ENCODE data around the gene SMPD3.

SMPD3 gene

GRCh38 chr16:68434624-68435210 is 13.6 kb downstream of the SMPD3 start:
- DNase-seq (ENCODE audit: low spot score), result no peak

- no peak for DNase-seq (ENCODE audit: low spot score)
Measured at GRCh38 chr16:68433316-68433715, 15.0 kb downstream of the SMPD3 start.

DNA sequence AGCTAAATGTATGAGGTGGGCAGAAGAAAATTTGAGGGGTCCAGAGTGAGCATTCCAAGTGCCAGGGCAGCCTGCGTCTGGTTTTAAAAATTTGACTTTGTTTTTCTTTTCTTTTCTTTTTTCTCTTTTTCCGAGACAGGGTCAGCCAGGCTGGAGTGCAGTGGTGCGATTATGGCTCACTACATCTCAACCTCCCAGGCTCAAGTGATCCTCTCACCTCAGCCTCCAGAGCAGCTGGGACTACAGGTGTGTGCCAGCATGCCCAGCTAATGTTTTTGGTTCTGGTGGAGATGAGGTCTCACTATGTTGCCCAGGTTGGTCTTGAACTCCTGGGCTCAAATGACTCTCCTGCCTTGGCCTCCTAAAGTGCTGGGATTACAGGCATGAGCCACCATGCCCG is 15.6 kb downstream of the SMPD3 start:
- no peak for DNase-seq (ENCODE audit: low spot score)

- no peak for DNase-seq (ENCODE audit: low spot score)
Measured at GRCh38 chr16:68429076-68429854, 19.0 kb downstream of the SMPD3 start.

DNA sequence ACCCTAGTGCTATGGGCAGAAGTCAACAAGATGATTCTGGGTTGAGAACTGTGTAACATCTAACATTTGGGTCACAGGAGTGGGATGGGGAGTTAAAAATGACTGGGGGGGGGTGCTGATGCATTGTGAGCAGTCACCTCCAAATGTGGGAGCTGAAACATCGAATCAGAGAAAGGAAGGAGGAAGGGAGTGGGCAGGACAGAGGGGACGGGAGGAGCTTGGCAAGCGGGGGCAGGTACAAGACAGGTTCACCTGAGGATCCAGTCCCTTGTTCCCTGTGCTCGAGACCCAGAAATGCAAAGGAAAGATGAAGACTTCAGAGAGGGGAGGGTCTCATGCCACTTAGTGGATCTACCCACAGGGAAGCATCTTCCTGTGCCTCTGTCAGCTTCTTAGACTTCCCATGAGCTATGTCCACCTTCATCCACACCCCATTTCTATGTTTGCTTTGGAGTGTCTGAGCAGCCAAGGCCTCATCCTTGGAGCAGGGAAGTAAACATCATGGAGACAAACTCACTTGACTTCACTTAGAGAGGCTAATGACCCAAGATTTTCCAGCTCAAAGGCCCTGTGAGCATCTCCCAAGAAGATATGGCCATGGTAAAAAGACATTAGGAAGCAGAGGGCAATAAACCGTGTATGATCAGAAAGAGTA is 20.5 kb downstream of the SMPD3 start:
- DNase-seq (ENCODE audit: low spot score), result no peak

GRCh38 chr16:68426347-68426652 is 22.0 kb downstream of the SMPD3 start:
- DNase-seq (ENCODE audit: low spot score), result peak; percentile 9

GRCh38 chr16:68425498-68426346 is 22.6 kb downstream of the SMPD3 start:
- no peak for DNase-seq (ENCODE audit: low spot score)

DNA sequence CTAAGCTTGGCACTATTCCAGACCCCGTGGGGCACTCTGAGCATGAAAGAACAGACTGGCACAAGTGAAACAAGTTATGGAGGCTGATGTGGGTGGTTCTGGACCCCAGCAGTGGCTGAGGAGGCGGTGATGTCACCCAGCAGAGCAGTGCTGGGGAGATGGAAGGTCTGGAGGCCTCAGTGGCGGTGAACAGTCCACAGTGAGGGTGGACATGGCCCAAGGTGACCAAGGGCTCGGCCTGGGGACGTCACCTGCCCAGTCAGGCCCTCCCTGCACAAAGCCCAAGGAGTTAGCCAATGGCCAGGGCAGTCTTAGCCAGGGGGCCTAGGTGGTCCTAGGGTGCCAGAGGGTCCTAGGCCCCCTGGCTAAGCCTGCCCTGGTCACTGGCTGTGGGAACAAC is 24.5 kb downstream of the SMPD3 start:
- DNase-seq (ENCODE audit: low spot score), result no peak

DNA sequence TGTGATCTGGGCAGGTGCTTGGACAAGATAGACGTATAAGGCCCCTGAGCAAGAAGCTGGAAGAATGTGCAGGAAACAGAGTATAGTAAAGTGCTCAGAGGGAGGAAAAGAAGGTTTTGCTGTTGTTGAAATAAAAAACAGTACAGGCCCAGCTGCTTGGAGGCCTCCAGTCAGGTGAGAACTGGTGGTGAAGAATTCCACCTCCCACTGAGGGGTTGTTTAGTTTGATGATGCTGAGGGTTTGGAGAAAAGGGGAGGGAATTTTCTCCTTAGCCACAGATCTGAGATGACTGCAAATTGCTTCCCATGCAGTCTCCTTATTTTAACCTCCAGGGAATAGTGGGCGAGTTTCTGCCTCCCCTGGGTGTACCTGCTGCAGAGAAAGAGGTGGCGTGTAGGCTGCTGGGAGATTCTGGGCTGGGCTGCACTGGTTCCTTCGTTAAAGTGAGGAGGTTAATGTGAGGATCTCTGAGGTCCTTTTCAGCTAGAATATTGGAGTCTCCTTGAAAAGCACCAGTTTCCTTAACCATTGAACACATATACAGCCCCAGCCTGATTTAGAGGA is 25.8 kb downstream of the SMPD3 start:
- no peak for DNase-seq (ENCODE audit: low spot score)

- no peak for DNase-seq (ENCODE audit: low spot score)
Measured at GRCh38 chr16:68421076-68421475, 27.2 kb downstream of the SMPD3 start.

- DNase-seq (ENCODE audit: low spot score), result no peak
Measured at GRCh38 chr16:68420366-68420942, 27.9 kb downstream of the SMPD3 start.

DNA sequence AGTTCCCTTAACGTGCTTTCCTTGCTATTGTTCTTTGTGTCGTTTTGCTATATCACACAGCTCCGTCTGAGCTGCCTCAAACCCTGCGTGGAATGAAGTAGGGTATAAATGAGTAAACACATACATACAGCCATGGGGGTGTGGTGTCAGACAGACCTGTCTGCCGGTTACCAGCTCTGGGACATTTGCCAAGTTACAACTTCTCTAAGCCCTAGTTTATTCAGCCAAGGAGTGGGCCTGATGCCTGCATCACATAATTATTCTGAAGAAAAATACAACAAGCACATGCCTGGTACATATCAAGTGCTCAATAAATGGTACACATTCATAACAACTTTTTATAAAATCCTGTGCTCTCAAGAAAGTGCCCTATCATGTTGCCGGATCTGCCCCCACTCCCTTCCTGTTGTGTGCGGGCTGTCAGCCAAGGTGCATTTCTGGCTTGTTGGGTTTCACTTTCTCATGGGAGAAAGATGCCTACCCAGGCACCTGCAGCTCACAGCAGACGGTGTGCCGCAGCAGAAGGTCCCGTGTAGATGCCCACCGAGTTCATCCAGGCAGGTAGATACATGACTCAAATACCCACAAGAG is 30.5 kb downstream of the SMPD3 start:
- DNase-seq (ENCODE audit: low spot score), result peak; percentile 63

DNA sequence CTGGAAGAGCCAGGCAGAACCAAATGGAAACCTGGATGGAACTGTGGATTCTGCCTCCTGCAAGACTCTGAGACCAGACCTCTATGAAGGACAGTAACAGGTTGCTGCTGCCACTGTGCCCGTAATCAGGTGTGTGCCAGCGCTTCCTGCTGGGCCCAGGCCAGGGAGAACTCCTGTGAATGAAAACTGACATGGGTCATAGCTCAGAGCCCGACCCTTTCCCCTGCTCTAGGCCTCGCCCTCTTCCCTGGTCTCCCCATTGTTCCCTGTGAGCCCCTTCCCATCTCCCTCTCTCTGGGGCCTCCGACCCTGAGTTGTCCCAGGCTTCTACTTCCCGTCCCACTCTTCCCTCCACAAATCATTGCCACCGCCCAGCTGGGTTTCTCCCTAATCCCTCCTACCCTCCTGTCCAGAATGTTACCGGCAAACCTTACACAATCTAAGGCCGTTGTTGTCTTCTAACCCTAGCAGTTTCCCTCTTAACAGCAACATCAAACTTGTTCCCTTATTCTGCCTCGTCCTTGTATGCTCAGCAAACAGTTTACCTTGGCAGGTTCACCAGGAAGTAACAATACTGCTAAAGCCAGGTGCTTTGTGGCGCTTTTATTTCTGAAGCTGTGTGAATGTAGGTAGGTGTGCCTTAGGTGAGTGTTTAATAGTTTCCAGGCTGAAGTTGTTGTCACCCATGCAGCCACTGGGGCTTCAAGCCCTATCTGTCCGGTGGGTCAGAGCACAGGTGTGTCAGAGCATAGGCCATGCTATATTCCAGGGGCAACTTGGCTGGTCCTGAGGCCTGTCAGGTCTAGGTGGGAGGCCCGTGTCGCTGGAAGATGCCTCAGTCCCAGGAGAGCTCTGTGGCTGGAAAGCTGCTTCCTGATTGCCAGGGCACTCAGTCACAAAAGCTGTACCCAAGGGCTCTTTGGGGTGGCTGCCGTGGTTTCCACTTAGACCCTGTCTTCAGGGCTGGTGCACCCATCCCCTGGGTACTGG is 32.0 kb downstream of the SMPD3 start:
- peak; percentile 13 for DNase-seq (ENCODE audit: low spot score)

DNA sequence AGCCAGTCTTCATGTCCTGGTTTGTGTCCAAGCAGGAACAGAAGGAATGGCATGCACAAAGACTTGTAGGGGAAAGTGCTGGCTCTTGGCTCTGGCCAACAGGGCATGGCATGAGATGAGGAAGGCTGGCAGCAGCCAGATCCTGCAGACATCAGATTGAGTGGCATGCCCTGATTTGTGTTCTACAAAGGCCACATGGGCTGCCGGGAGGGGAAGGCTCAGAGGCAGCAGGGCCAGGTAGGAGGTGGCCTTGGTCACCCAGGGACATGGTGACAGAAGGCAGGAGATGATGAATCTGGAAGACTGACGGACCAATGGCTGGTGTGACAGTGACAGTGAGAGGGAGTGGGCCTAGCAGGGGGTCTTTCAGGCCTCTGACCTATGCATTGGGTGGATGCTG is 33.7 kb downstream of the SMPD3 start:
- DNase-seq (ENCODE audit: low spot score), result no peak

DNA sequence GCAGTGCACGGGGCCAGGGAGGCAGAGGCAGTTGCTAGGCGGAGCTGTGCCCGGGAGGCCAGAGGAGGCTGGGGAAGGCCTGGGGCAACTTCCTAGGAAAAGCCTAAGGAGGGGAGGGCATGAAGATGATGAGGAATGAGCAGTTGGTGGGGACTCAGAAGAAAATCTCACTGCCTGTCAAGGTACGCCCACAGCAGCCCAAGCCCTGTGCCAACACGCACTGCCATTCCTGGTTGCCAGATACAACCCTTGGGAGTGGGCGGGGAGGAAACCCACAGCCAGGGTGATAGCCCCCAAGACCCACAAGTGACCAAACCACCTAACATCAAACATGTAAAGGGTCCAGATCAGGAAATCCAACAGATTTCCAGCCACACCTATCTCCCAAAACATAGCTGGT is 36.2 kb downstream of the SMPD3 start:
- no peak for DNase-seq (ENCODE audit: low spot score)

DNA sequence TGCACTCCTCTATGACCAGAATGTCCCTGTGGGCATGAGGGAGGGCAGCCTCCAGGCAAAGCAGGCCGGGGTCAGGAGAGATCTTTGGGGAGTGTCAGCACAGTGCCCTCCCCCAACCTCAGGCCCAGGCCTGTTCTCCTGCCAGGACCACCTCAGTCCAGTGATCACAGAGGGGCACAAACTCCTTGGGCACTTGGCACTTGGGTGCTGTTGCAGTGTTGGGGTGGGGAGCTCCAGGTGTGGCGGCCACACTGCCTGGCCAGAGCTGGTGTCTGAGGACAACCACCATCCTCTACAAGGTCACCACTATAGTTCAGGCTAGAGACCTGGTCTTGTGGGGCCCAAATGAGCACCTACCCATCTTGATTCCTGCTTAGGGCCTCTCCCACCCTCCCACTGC is 37.2 kb downstream of the SMPD3 start:
- no peak for DNase-seq (ENCODE audit: low spot score)

GRCh38 chr16:68408967-68409366 is 39.3 kb downstream of the SMPD3 start:
- no peak for DNase-seq (ENCODE audit: low spot score)

DNA sequence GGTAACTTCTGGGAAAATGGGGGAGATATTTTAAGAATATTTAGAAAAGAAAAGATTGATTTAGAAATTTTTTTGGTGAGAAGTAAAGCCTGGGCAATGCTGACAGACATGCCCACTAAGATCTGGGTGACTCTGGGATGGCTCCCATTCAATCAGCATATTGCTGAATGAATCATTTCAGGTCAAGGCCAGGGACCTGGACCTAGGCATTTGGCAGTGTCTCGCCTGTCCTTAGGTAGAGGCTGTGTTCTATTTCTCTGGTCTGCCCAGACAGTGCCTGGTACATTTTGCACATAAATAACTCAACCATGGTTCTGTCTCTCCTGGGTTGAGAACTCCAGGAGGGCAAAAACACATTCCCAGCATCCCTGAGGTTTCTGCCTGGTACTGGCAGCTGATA is 39.9 kb downstream of the SMPD3 start:
- no peak for DNase-seq (ENCODE audit: low spot score)

GRCh38 chr16:68406458-68407152 is 41.7 kb downstream of the SMPD3 start:
- peak; percentile 64 for DNase-seq (ENCODE audit: low spot score)

Data from kidney tubule cell (primary cell).